GM12801 (cell line): ENCODE data around the gene ADIPOR2.

Source experiments
- CTCF ChIP-seq: IDR thresholded peaks from one replicate; pipeline ENCODE4 v1.5.1; 2011; ENCODE audit warnings: control low read depth; ENCODE audit not compliant: insufficient read length; ENCODE audit errors: extremely low read depth

Gene ADIPOR2

GRCh38 chr12:1814266-1814665 is 123.4 kb downstream of the ADIPOR2 start:
- TF ChIP-seq CTCF: no peak

GRCh38 chr12:1815108-1815507 is 124.2 kb downstream of the ADIPOR2 start:
- TF ChIP-seq CTCF: no peak

- no peak for TF ChIP-seq CTCF
Observed at GRCh38 chr12:1815814-1816729, 125.2 kb downstream of the ADIPOR2 start.

GRCh38 chr12:1816730-1817348 is 126.0 kb downstream of the ADIPOR2 start:
- no peak for TF ChIP-seq CTCF

- TF ChIP-seq CTCF: no peak
Observed at GRCh38 chr12:1819050-1819449, 128.2 kb downstream of the ADIPOR2 start.

GRCh38 chr12:1819571-1819970 is 128.7 kb downstream of the ADIPOR2 start:
- TF ChIP-seq CTCF: no peak

- no peak for TF ChIP-seq CTCF
Observed at GRCh38 chr12:1820191-1820895, 129.5 kb downstream of the ADIPOR2 start, which contains the start of gene LRTM2. TSS of gene LRTM2 (plus strand) at chr12:1820565. CDS start at chr12:1828149, 7,584 bp downstream.
